Common myeloid progenitor, CD34-positive (primary cell): ENCODE measurements around the gene MYCBPAP.

ENCODE experiments used
- CTCF ChIA-PET: fragments of 350-600 bp; sonication (Branson Sonifier 250); formaldehyde crosslinking; loops from one replicate; lab custom pipeline; 2021; ENCODE audit warnings: antibody characterized with exemption; lab: Charles Lee
- POLR2A ChIA-PET: fragments of 350-600 bp; sonication (Branson Sonifier 250); formaldehyde crosslinking; loops from one replicate; lab custom pipeline; 2021; ENCODE audit warnings: antibody characterized with exemption; lab: Charles Lee
- DNase-seq, 3 donors: peaks; one replicate each; pipeline versions ENCODE4 v3.0.0 to v3.0.0-alpha.2; 2013
- H3K27ac ChIP-seq, 2 experiments: 1 replicate in 1 of 2; 2 replicates in 1 of 2; pipeline ENCODE4 v1.7.0; 2013; ENCODE audit warnings: inconsistent platforms in 2 of 2, low read length in 2 of 2, mild to moderate bottlenecking in 2 of 2, low read depth in 1 of 2, moderate library complexity in 1 of 2; ENCODE audit not compliant: severe bottlenecking in 2 of 2, insufficient read depth in 1 of 2, poor library complexity in 1 of 2
- H3K27me3 ChIP-seq, 5 experiments: replicated peaks in 2 of 5; 1 replicate in 3 of 5; 2 replicates in 2 of 5; pipeline versions ENCODE4 v1.6.1 to v1.7.0; 2013; ENCODE audit warnings: low read length in 4 of 5, mild to moderate bottlenecking in 2 of 5, moderate library complexity in 2 of 5, inconsistent platforms in 1 of 5; ENCODE audit not compliant: insufficient read depth in 5 of 5, control insufficient read depth in 4 of 5
- H3K36me3 ChIP-seq, 4 experiments: 1 replicate in 2 of 4; 2 replicates in 2 of 4; pipeline versions ENCODE4 v1.6.1 to v1.7.0; 2013; ENCODE audit warnings: low read length in 3 of 4, control low read depth in 1 of 4, mild to moderate bottlenecking in 1 of 4; ENCODE audit not compliant: control insufficient read depth in 4 of 4, insufficient read depth in 4 of 4
- H3K4me1 ChIP-seq, 4 experiments: 1 replicate in 3 of 4; 2 replicates in 1 of 4; pipeline versions ENCODE4 v1.6.1 to v1.7.1; 2013; ENCODE audit warnings: low read length in 3 of 4, mild to moderate bottlenecking in 3 of 4, control low read depth in 1 of 4, inconsistent platforms in 1 of 4, moderate library complexity in 1 of 4; ENCODE audit not compliant: control insufficient read depth in 4 of 4, insufficient read depth in 4 of 4; ENCODE audit errors: control extremely low read depth in 1 of 4
- H3K4me3 ChIP-seq, 7 experiments: 1 replicate in 4 of 7; 2 replicates in 3 of 7; pipeline versions ENCODE4 v1.5.1 to v1.7.0; 2013; ENCODE audit warnings: mild to moderate bottlenecking in 7 of 7, low read length in 6 of 7, moderate library complexity in 6 of 7, inconsistent platforms in 2 of 7, low read depth in 2 of 7, control low read depth in 1 of 7; ENCODE audit not compliant: insufficient read depth in 4 of 7, control insufficient read depth in 1 of 7; ENCODE audit errors: extremely low read depth in 1 of 7
- H3K9me3 ChIP-seq, 5 experiments: 1 replicate in 4 of 5; 2 replicates in 1 of 5; pipeline versions ENCODE4 v1.6.1 to v1.7.1; 2013; ENCODE audit warnings: low read length in 4 of 5, mild to moderate bottlenecking in 2 of 5, inconsistent platforms in 1 of 5, low read depth in 1 of 5, moderate library complexity in 1 of 5; ENCODE audit not compliant: control insufficient read depth in 4 of 5, insufficient read depth in 2 of 5; ENCODE audit errors: control extremely low read depth in 1 of 5
- WGBS: methylation state at CpG from one replicate; pipeline ENCODE4 v1.1.5; 2013; ENCODE audit not compliant: insufficient coverage; 5-methylcytosine and 5-hydroxymethylcytosine counted together

Gene MYCBPAP

GRCh38 chr17:50529849-50530248 is 21.6 kb downstream of the MYCBPAP start:
- H3K36me3 ChIP-seq = no peaks in the 10 kb centered on the region
- ChIA-PET CTCF (interaction anchor here (1.1 to 2.1 kb wide), 3 partner anchors 8 to 29 kb away, joined by 3 to 8 read pairs (median 6); no protein-coding TSS in a partner anchor), POLR2A (no interaction called here)
- H3K4me3 ChIP-seq = no peak overlapping the region
- peaks cover 0 to 34% (median 28%) of the 10 kb centered on the region in 4 experiments for H3K4me1 ChIP-seq
- H3K9me3 ChIP-seq = no peaks in the 10 kb centered on the region
- peaks cover 0 to 44% (median 18%) of the 10 kb centered on the region in 5 experiments for H3K27me3 ChIP-seq
- no peak for DNase-seq
- H3K27ac ChIP-seq = no peak overlapping the region
- WGBS = 93% methylated on average over 7 of the region's 7 CpGs

GRCh38 chr17:50531428-50532025 is 23.3 kb downstream of the MYCBPAP start:
- 96% methylated on average over 4 of the region's 6 CpGs for WGBS
- CTCF ChIA-PET = interaction anchor here (0.8 to 2.2 kb wide), 6 partner anchors 10 to 371 kb away, joined by 3 to 8 read pairs (median 4); no protein-coding TSS in a partner anchor
- Histone ChIP-seq H3K27me3 (peaks cover 0 to 45% (median 20%) of the 10 kb centered on the region in 5 experiments), H3K4me1 (peaks cover 0 to 34% (median 28%) of the 10 kb centered on the region in 4 experiments), H3K27ac (no peak overlapping the region), H3K9me3 (no peaks in the 10 kb centered on the region), H3K4me3 (no peak overlapping the region), H3K36me3 (no peaks in the 10 kb centered on the region)
- POLR2A ChIA-PET = no interaction called here
- no peak for DNase-seq

- CTCF ChIA-PET = interaction anchor here (0.9 to 2.2 kb wide), 6 partner anchors 9 to 372 kb away, joined by 3 to 5 read pairs (median 3); no protein-coding TSS in a partner anchor
Measured at GRCh38 chr17:50532452-50533024, 24.3 kb downstream of the MYCBPAP start, which contains the start of gene EPN3. Gene EPN3, plus strand, starts transcription at chr17:50532735. Its CDS starts 3,822 bp downstream, at chr17:50536557.

GRCh38 chr17:50533185-50533584 is 24.9 kb downstream of the MYCBPAP start:
- H3K9me3 ChIP-seq = no peaks in the 10 kb centered on the region
- peak in 2 of 3 donors; percentile 36 to 41 for DNase-seq
- peaks cover 0 to 25% (median 20%) of the 10 kb centered on the region in 4 experiments for H3K4me1 ChIP-seq
- peak overlapping the region in 1 of 7 experiments; percentile 60 for H3K4me3 ChIP-seq
- ChIA-PET POLR2A (no interaction called here), CTCF (interaction anchor here (0.9 to 2.2 kb wide), 8 partner anchors 9 to 95 kb away, joined by 3 to 5 read pairs (median 3); no protein-coding TSS in a partner anchor)
- no peaks in the 10 kb centered on the region for H3K36me3 ChIP-seq
- H3K27ac ChIP-seq = no peak overlapping the region
- WGBS = 25% methylated on average over 4 of the region's 5 CpGs
- H3K27me3 ChIP-seq = peaks cover 0 to 45% (median 20%) of the 10 kb centered on the region in 5 experiments

More at GRCh38 chr17:50532452-50533024, 24.3 kb downstream of the MYCBPAP start, which contains the start of gene EPN3:
- POLR2A ChIA-PET = no interaction called here
- Histone ChIP-seq H3K36me3 (no peaks in the 10 kb centered on the region), H3K27me3 (peaks cover 0 to 45% (median 20%) of the 10 kb centered on the region in 5 experiments), H3K9me3 (no peaks in the 10 kb centered on the region), H3K4me1 (peaks cover 0 to 27% (median 23%) of the 10 kb centered on the region in 4 experiments), H3K4me3 (peak within 1 kb of the TSS in 4 of 7 experiments; percentile 6 to 60 (median 45)), H3K27ac (no peak within 1 kb of the TSS)
- DNase-seq = peak in 2 of 3 donors; percentile 42 to 47
- WGBS = 5% methylated on average over 12 of the region's 21 CpGs

GRCh38 chr17:50533720-50534148 is 25.5 kb downstream of the MYCBPAP start:
- ChIA-PET POLR2A (no interaction called here), CTCF (interaction anchor here (0.9 to 1.7 kb wide), 5 partner anchors 8 to 52 kb away, joined by 3 to 5 read pairs (median 3); no protein-coding TSS in a partner anchor)
- H3K4me1 ChIP-seq = peaks cover 0 to 25% (median 20%) of the 10 kb centered on the region in 4 experiments
- H3K27ac ChIP-seq = no peak overlapping the region
- H3K27me3 ChIP-seq = peaks cover 0 to 45% (median 20%) of the 10 kb centered on the region in 5 experiments
- H3K36me3 ChIP-seq = no peaks in the 10 kb centered on the region
- DNase-seq = no peak
- H3K9me3 ChIP-seq = no peaks in the 10 kb centered on the region
- under 1% methylated on average over 16 of the region's 17 CpGs for WGBS
- H3K4me3 ChIP-seq = peak overlapping the region in 5 of 7 experiments; percentile 6 to 60 (median 35)

GRCh38 chr17:50534222-50534978 is 26.2 kb downstream of the MYCBPAP start:
- H3K36me3 ChIP-seq = no peaks in the 10 kb centered on the region
- no peak overlapping the region for H3K27ac ChIP-seq
- H3K4me1 ChIP-seq = peaks cover 0 to 25% (median 20%) of the 10 kb centered on the region in 4 experiments
- H3K9me3 ChIP-seq = no peaks in the 10 kb centered on the region
- ChIA-PET CTCF (interaction anchor here (0.9 to 2.0 kb wide), 5 partner anchors 8 to 92 kb away, joined by 3 to 5 read pairs (median 3); no protein-coding TSS in a partner anchor), POLR2A (no interaction called here)
- WGBS = 40% methylated on average over 18 of the region's 24 CpGs
- peak overlapping the region in 3 of 7 experiments; percentile 35 to 60 (median 55) for H3K4me3 ChIP-seq
- H3K27me3 ChIP-seq = peaks cover 0 to 45% (median 20%) of the 10 kb centered on the region in 5 experiments
- peak in 2 of 3 donors; percentile 31 to 42 for DNase-seq
